Erythroblast (primary cell): ENCODE measurements around the gene NLRP9.
"Not testable (repeated sequence)": the region's sequence is repeated elsewhere in the genome, so short reads cannot be mapped to it uniquely, and the experiment has no call there.

ENCODE experiments used
- GATA1 ChIP-seq: IDR thresholded peaks from 2 replicates; pipeline ENCODE4 v1.6.1; 2011; ENCODE audit warnings: low read depth, mild to moderate bottlenecking, control low read depth, low read length, moderate library complexity
- POLR2A ChIP-seq: IDR thresholded peaks from 2 replicates; pipeline ENCODE4 v1.6.1; 2011; ENCODE audit warnings: mild to moderate bottlenecking, low read length

DNA sequence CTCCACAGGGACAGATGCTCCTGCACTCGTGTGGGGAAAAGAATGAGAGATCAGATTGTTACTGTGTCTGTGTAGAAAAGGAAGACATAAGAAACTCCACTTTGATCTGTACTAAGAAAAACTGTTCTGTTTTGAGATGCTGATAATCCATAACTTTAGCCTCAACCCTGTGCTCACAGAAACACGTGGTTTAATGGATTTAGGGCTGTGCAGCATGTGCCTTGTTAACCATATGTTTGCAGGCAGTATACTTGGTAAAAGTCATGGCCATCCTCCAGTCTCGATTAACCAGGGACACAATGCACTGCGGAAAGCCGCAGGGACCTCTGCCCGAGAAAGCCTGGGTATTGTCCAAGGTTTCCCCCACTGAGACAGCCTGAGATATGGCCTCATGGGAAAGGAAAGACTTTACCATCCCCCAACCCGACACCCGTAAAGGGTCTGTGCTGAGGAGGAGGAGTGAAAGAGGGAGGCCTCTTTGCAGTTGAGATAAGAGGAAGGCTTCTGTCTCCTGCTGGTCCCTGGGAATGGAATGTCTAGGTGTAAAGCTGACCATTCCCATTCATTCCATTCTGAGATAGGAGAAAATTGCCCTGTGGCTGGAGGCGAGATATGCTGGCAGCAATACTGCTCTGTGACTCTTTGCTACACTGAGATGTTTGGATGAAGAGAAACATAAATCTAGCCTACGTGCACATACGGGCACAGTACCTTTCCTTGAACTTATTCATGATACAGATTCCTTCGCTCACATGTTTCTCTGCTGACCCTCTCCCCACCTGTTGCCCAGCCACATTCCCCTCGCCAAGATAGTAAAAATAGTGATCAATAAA is 20.1 kb downstream of the NLRP9 start:
- TF ChIP-seq POLR2A, GATA1: not testable (repeated sequence)
